ENCODE data around the gene LELP1. TPM values are rescaled to one million over a fixed set of nuclear protein-coding genes. Genes with fewer than 3 reads are reported as not detected.

Gene LELP1
- total RNA-seq, 1 donor from 2014 or later: not detected

GRCh38 chr1:153238527-153238926, 35.3 kb downstream of the LELP1 start:
- no peak overlapping the region for H3K4me3 ChIP-seq
- intact Hi-C loops (cut with DNase I): no loop called here
- DNase-seq (ENCODE audit: low spot score in 2 of 2): no peak
- H3K9me3 ChIP-seq: no peaks in the 10 kb centered on the region
- no peaks in the 10 kb centered on the region for H3K36me3 ChIP-seq
- no peak overlapping the region for H3K27ac ChIP-seq
- no peaks in the 10 kb centered on the region for H3K27me3 ChIP-seq
- no peaks in the 10 kb centered on the region for H3K4me1 ChIP-seq
- no peak for TF ChIP-seq CTCF (IDR thresholded peaks at IDR 0.05)

GRCh38 chr1:153242160-153242559, 38.9 kb downstream of the LELP1 start:
- Histone ChIP-seq H3K27me3 (no peaks in the 10 kb centered on the region), H3K4me1 (no peaks in the 10 kb centered on the region), H3K27ac (no peak overlapping the region), H3K9me3 (no peaks in the 10 kb centered on the region), H3K4me3 (no peak overlapping the region), H3K36me3 (no peaks in the 10 kb centered on the region)
- DNase-seq (ENCODE audit: low spot score in 2 of 2): no peak
- intact Hi-C loops (cut with DNase I): no loop called here
- TF ChIP-seq CTCF (IDR thresholded peaks at IDR 0.05): no peak

- Histone ChIP-seq H3K27me3 (no peaks in the 10 kb centered on the region), H3K27ac (no peak overlapping the region), H3K9me3 (no peaks in the 10 kb centered on the region), H3K36me3 (no peaks in the 10 kb centered on the region), H3K4me1 (no peaks in the 10 kb centered on the region), H3K4me3 (no peak overlapping the region)
- DNase-seq (ENCODE audit: low spot score in 2 of 2): no peak
- intact Hi-C loops (cut with DNase I): no loop called here
- TF ChIP-seq CTCF (IDR thresholded peaks at IDR 0.05): no peak
Measured at GRCh38 chr1:153245466-153245865, 42.2 kb downstream of the LELP1 start.

- Histone ChIP-seq H3K27me3 (no peaks in the 10 kb centered on the region), H3K4me3 (no peak overlapping the region), H3K9me3 (no peaks in the 10 kb centered on the region), H3K4me1 (no peaks in the 10 kb centered on the region), H3K36me3 (no peaks in the 10 kb centered on the region), H3K27ac (no peak overlapping the region)
- TF ChIP-seq CTCF (IDR thresholded peaks at IDR 0.05): no peak
- intact Hi-C loops (cut with DNase I): no loop called here
- DNase-seq (ENCODE audit: low spot score in 2 of 2): no peak
Measured at GRCh38 chr1:153246018-153246417, 42.8 kb downstream of the LELP1 start.

GRCh38 chr1:153246825-153247224, 43.6 kb downstream of the LELP1 start:
- no peak overlapping the region for H3K4me3 ChIP-seq
- no peaks in the 10 kb centered on the region for H3K4me1 ChIP-seq
- no peak for TF ChIP-seq CTCF (IDR thresholded peaks at IDR 0.05)
- H3K27ac ChIP-seq: no peak overlapping the region
- no peaks in the 10 kb centered on the region for H3K27me3 ChIP-seq
- no peak for DNase-seq (ENCODE audit: low spot score in 2 of 2)
- H3K36me3 ChIP-seq: no peaks in the 10 kb centered on the region
- H3K9me3 ChIP-seq: no peaks in the 10 kb centered on the region
- intact Hi-C loops (cut with DNase I): no loop called here

GRCh38 chr1:153248176-153248879, 45.1 kb downstream of the LELP1 start:
- Histone ChIP-seq H3K9me3 (no peaks in the 10 kb centered on the region), H3K36me3 (no peaks in the 10 kb centered on the region), H3K4me3 (no peak overlapping the region), H3K27me3 (no peaks in the 10 kb centered on the region), H3K4me1 (no peaks in the 10 kb centered on the region), H3K27ac (no peak overlapping the region)
- TF ChIP-seq CTCF (IDR thresholded peaks at IDR 0.05): no peak
- no peak for DNase-seq (ENCODE audit: low spot score in 2 of 2)
- intact Hi-C loops (cut with DNase I): no loop called here

All from ascending aorta (tissue), 2 donors.